NB4 (cell line): ENCODE measurements around the gene INO80D.
"Not testable (repeated sequence)": the region's sequence is repeated elsewhere in the genome, so short reads cannot be mapped to it uniquely, and the experiment has no call there.

ENCODE experiments used
- POLR2A ChIP-seq: IDR thresholded peaks from 2 replicates; pipeline ENCODE4 v1.6.1; 2011; ENCODE audit warnings: mild to moderate bottlenecking; ENCODE audit not compliant: insufficient read length; ENCODE audit errors: extremely low read depth
- TF ChIP-seq, protein P1 (sequence below): IDR thresholded peaks from one replicate; pipeline ENCODE4 v1.5.1; 2012; ENCODE audit warnings: low read depth, low read length

DNA sequence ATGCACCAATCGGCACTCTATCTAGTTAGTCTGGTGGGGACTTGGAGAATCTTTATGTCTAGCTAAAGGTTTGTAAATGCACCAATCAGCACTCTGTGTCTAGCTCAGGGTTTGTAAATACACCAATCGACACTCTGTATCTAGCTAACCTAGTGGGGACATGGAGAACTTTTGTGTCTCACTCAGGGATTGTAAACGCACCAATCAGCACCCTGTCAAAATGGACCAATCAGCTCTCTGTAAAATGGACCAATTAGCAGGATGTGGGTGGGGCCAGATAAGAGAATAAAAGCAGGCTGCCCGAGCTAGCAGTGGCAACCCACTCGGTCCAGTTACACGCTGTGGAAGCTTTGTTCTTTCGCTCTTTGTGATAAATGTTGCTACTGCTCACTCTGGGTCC is 108.3 kb downstream of the INO80D start:
- TF ChIP-seq POLR2A = not testable (repeated sequence)
- TF ChIP-seq, protein P1, sequence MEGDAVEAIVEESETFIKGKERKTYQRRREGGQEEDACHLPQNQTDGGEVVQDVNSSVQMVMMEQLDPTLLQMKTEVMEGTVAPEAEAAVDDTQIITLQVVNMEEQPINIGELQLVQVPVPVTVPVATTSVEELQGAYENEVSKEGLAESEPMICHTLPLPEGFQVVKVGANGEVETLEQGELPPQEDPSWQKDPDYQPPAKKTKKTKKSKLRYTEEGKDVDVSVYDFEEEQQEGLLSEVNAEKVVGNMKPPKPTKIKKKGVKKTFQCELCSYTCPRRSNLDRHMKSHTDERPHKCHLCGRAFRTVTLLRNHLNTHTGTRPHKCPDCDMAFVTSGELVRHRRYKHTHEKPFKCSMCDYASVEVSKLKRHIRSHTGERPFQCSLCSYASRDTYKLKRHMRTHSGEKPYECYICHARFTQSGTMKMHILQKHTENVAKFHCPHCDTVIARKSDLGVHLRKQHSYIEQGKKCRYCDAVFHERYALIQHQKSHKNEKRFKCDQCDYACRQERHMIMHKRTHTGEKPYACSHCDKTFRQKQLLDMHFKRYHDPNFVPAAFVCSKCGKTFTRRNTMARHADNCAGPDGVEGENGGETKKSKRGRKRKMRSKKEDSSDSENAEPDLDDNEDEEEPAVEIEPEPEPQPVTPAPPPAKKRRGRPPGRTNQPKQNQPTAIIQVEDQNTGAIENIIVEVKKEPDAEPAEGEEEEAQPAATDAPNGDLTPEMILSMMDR = not testable (repeated sequence)
